Measurements from ENCODE around the gene SIL1. TPM values are rescaled to one million over a fixed set of nuclear protein-coding genes. Genes with fewer than 3 reads are reported as not detected.

SIL1 gene
- total and polyA plus RNA-seq, 7 donors, result 7.8 to 60.8 (median 33.0) TPM

- Histone ChIP-seq H3K4me1 (peaks cover 0 to 55% (median 53%) of the 10 kb centered on the region in 4 donors), H3K9me3 (no peaks in the 10 kb centered on the region), H3K27ac (peak overlapping the region; percentile 76 to 85 (median 80)), H3K36me3 (no peaks in the 10 kb centered on the region), H3K4me3 (no peak overlapping the region), H3K27me3 (no peaks in the 10 kb centered on the region)
- intact Hi-C loops (cut with DNase I), result no loop called here
- WGBS, 2 donors, result 40 to 63% methylated on average over 3 of the region's 3 CpGs
- TF ChIP-seq POLR2A (IDR thresholded peaks at IDR 0.05), result no peak
- TF ChIP-seq POLR2AphosphoS5 (IDR thresholded peaks at IDR 0.05), result peak in 3 of 4 donors; percentile 34 to 45 (median 37)
- peak; percentile 85 for DNase-seq
Measured at GRCh38 chr5:139141446-139142204, 56.5 kb downstream of the SIL1 start.

- Histone ChIP-seq H3K4me3 (no peak overlapping the region), H3K4me1 (peaks cover 0 to 54% (median 52%) of the 10 kb centered on the region in 4 donors), H3K36me3 (no peaks in the 10 kb centered on the region), H3K9me3 (no peaks in the 10 kb centered on the region), H3K27ac (peak overlapping the region; percentile 76 to 85 (median 80)), H3K27me3 (no peaks in the 10 kb centered on the region)
- WGBS, 2 donors, result 63 to 87% methylated on average over 6 of the region's 6 CpGs
- TF ChIP-seq EP300 (IDR thresholded peaks at IDR 0.05) (no peak), CTCF (IDR thresholded peaks at IDR 0.05) (no peak), POLR2A (IDR thresholded peaks at IDR 0.05) (no peak), POLR2AphosphoS5 (IDR thresholded peaks at IDR 0.05) (peak in 2 of 4 donors; percentile 45 to 59)
- DNase-seq, result peak; percentile 78
- intact Hi-C loops (cut with DNase I), result no loop called here
Measured at GRCh38 chr5:139140591-139141071, 57.5 kb downstream of the SIL1 start.

GRCh38 chr5:139138809-139139208, 59.4 kb downstream of the SIL1 start:
- peaks cover 0 to 70% (median 58%) of the 10 kb centered on the region in 4 donors for H3K4me1 ChIP-seq
- intact Hi-C loops (cut with DNase I), result no loop called here
- H3K27me3 ChIP-seq, result no peaks in the 10 kb centered on the region
- no peaks in the 10 kb centered on the region for H3K36me3 ChIP-seq
- no peaks in the 10 kb centered on the region for H3K9me3 ChIP-seq
- H3K4me3 ChIP-seq, result no peak overlapping the region
- TF ChIP-seq POLR2AphosphoS5 (IDR thresholded peaks at IDR 0.05) (no peak), POLR2A (IDR thresholded peaks at IDR 0.05) (no peak), CTCF (IDR thresholded peaks at IDR 0.05) (no peak), EP300 (IDR thresholded peaks at IDR 0.05) (no peak)
- DNase-seq, result peak; percentile 75
- 53 to 65% methylated on average over 3 of the region's 3 CpGs for WGBS, 2 donors
- peak overlapping the region; percentile 76 to 85 (median 80) for H3K27ac ChIP-seq

GRCh38 chr5:139138109-139138508, 60.1 kb downstream of the SIL1 start:
- intact Hi-C loops (cut with DNase I), result no loop called here
- Histone ChIP-seq H3K9me3 (no peaks in the 10 kb centered on the region), H3K36me3 (no peaks in the 10 kb centered on the region), H3K4me1 (peaks cover 0 to 77% (median 64%) of the 10 kb centered on the region in 4 donors), H3K27me3 (no peaks in the 10 kb centered on the region), H3K4me3 (no peak overlapping the region), H3K27ac (peak overlapping the region; percentile 76 to 85 (median 80))
- WGBS, 2 donors, result 69 to 85% methylated on average over 4 of the region's 4 CpGs
- DNase-seq, result no peak
- TF ChIP-seq POLR2AphosphoS5 (IDR thresholded peaks at IDR 0.05) (no peak), EP300 (IDR thresholded peaks at IDR 0.05) (no peak), CTCF (IDR thresholded peaks at IDR 0.05) (no peak), POLR2A (IDR thresholded peaks at IDR 0.05) (no peak)

- Histone ChIP-seq H3K27ac (peak overlapping the region in 2 of 4 donors; percentile 80 to 85), H3K36me3 (no peaks in the 10 kb centered on the region), H3K4me3 (no peak overlapping the region), H3K9me3 (no peaks in the 10 kb centered on the region), H3K4me1 (peaks cover 0 to 79% (median 66%) of the 10 kb centered on the region in 4 donors), H3K27me3 (no peaks in the 10 kb centered on the region)
- TF ChIP-seq POLR2A (IDR thresholded peaks at IDR 0.05), result no peak
- TF ChIP-seq EP300 (IDR thresholded peaks at IDR 0.05), result no peak
- no peak for TF ChIP-seq POLR2AphosphoS5 (IDR thresholded peaks at IDR 0.05)
- TF ChIP-seq CTCF (IDR thresholded peaks at IDR 0.05), result no peak
- DNase-seq, result no peak
- 77 to 78% methylated on average over 4 of the region's 4 CpGs for WGBS, 2 donors
- intact Hi-C loops (cut with DNase I), result no loop called here
Measured at GRCh38 chr5:139137697-139138096, 60.5 kb downstream of the SIL1 start.
